ENCODE measurements around the gene PAQR7. TPM values are rescaled to one million over a fixed set of nuclear protein-coding genes. Genes with fewer than 3 reads are reported as not detected.

PAQR7 gene
- total RNA-seq, 1 experiment from 2014 or later: 6.7 TPM

DNA sequence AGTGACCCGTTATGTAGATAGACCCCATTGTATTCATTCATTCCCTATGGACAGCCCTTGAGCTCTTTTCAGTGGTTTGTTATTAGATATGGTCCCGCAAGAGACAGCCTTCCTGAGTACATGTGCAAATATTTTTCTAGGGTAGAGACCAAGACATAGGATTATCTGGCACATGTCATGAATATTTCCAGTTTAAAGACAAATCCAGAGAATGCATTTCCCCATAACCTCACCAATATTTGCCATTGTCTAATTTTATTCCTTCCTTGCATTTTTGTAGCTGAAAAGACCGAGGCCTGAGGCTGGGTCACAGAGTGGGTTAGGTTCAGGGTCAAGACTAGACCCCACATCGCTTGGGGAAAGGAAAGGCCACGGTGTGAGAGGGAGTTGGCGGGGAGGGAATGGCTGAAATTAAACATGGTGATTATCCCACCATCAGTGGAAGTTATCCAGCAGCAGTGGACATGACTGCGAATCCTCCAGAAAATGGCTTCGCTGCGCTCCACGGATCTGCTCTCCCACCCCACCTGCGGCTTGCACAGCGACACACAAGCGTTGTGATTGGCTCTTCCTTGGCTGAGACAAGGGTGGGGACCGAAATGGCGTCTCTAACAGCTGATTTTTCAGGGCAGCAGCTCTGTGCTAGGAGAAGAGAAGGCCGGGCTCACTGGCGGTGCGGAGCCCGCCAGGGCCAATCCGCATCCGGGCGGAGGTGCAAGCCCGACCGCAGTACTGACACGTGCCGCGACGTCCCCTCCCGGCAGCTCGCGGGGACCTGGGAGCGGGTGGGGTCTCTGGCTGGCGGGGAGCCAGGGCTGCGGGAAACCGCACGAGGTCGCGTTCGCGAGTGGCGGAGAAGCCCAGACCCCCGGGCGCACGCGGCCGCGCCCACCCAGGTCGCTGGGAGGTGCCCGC is 46.8 kb upstream of the PAQR7 start (continued):
- TF ChIP-seq, protein P1, sequence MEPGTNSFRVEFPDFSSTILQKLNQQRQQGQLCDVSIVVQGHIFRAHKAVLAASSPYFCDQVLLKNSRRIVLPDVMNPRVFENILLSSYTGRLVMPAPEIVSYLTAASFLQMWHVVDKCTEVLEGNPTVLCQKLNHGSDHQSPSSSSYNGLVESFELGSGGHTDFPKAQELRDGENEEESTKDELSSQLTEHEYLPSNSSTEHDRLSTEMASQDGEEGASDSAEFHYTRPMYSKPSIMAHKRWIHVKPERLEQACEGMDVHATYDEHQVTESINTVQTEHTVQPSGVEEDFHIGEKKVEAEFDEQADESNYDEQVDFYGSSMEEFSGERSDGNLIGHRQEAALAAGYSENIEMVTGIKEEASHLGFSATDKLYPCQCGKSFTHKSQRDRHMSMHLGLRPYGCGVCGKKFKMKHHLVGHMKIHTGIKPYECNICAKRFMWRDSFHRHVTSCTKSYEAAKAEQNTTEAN (CRISPR knock-in tag; IDR thresholded peaks at IDR 0.05): peak; percentile 69; the same call in 1 of the 2 replicates
- TF ChIP-seq JUN (CRISPR knock-in tag; IDR thresholded peaks at IDR 0.05) (0 out of 2 replicates have a peak, but pooled peaks have one; percentile 27), ZNF219 (CRISPR knock-in tag; IDR thresholded peaks at IDR 0.05; ENCODE audit: borderline replicate concordance) (peak; percentile 62; the same call in 1 of the 2 replicates), ATF1 (CRISPR knock-in tag; IDR thresholded peaks at IDR 0.05) (no peak)
- TF ChIP-seq, protein P2, sequence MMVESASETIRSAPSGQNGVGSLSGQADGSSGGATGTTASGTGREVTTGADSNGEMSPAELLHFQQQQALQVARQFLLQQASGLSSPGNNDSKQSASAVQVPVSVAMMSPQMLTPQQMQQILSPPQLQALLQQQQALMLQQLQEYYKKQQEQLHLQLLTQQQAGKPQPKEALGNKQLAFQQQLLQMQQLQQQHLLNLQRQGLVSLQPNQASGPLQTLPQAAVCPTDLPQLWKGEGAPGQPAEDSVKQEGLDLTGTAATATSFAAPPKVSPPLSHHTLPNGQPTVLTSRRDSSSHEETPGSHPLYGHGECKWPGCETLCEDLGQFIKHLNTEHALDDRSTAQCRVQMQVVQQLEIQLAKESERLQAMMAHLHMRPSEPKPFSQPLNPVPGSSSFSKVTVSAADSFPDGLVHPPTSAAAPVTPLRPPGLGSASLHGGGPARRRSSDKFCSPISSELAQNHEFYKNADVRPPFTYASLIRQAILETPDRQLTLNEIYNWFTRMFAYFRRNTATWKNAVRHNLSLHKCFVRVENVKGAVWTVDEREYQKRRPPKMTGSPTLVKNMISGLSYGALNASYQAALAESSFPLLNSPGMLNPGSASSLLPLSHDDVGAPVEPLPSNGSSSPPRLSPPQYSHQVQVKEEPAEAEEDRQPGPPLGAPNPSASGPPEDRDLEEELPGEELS (CRISPR knock-in tag; IDR thresholded peaks at IDR 0.05): no peak
- TF ChIP-seq, protein P3, sequence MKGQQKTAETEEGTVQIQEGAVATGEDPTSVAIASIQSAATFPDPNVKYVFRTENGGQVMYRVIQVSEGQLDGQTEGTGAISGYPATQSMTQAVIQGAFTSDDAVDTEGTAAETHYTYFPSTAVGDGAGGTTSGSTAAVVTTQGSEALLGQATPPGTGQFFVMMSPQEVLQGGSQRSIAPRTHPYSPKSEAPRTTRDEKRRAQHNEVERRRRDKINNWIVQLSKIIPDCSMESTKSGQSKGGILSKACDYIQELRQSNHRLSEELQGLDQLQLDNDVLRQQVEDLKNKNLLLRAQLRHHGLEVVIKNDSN (CRISPR knock-in tag; IDR thresholded peaks at IDR 0.05): peak; percentile 71
- TF ChIP-seq, protein P4, sequence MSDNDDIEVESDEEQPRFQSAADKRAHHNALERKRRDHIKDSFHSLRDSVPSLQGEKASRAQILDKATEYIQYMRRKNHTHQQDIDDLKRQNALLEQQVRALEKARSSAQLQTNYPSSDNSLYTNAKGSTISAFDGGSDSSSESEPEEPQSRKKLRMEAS (CRISPR knock-in tag; IDR thresholded peaks at IDR 0.05): peak; percentile 87

DNA sequence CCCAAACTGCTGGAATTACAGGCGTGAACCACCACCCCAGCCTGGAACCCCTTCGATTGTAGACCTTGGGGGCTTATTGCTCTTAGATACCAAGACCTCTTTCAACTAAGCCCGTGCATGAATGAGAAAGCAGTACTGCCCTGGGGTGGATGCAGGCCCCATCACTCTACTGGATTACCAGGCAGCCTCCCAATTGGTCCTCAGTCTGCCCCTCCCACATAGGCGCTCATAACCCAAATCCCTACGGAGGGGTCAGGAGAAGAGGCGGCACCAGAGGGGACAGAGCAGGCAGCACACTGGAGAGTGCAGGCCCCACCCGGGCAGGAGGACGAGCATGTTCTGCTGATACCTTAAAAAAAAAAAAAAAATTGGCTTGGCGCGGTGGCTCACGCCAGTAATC is 43.1 kb upstream of the PAQR7 start:
- Mint-ChIP-seq H3K4me1 (peaks cover 23% of the 10 kb centered on the region), H3K4me3 (no peak overlapping the region), H3K9me3 (no peaks in the 10 kb centered on the region), H3K36me3 (no peaks in the 10 kb centered on the region), H3K27ac (no peak overlapping the region), H3K27me3 (ENCODE audit: low read depth) (peaks cover 16% of the 10 kb centered on the region)
- no peak for ATAC-seq
- ChIA-PET CTCF (interaction anchor here (1.2 to 1.4 kb wide), 2 partner anchors 23 to 87 kb away, joined by 3 to 10 read pairs; no protein-coding TSS in a partner anchor), POLR2A (no interaction called here)
- no peak for DNase-seq (ENCODE audit: low spot score)
- TF ChIP-seq ESRRA (CRISPR knock-in tag; IDR thresholded peaks at IDR 0.05; ENCODE audit: borderline replicate concordance): no peak
- TF ChIP-seq RELA (CRISPR knock-in tag; IDR thresholded peaks at IDR 0.05; ENCODE audit: borderline replicate concordance): no peak
- TF ChIP-seq CREB1 (CRISPR knock-in tag; IDR thresholded peaks at IDR 0.05): no peak
- TF ChIP-seq, protein P5, sequence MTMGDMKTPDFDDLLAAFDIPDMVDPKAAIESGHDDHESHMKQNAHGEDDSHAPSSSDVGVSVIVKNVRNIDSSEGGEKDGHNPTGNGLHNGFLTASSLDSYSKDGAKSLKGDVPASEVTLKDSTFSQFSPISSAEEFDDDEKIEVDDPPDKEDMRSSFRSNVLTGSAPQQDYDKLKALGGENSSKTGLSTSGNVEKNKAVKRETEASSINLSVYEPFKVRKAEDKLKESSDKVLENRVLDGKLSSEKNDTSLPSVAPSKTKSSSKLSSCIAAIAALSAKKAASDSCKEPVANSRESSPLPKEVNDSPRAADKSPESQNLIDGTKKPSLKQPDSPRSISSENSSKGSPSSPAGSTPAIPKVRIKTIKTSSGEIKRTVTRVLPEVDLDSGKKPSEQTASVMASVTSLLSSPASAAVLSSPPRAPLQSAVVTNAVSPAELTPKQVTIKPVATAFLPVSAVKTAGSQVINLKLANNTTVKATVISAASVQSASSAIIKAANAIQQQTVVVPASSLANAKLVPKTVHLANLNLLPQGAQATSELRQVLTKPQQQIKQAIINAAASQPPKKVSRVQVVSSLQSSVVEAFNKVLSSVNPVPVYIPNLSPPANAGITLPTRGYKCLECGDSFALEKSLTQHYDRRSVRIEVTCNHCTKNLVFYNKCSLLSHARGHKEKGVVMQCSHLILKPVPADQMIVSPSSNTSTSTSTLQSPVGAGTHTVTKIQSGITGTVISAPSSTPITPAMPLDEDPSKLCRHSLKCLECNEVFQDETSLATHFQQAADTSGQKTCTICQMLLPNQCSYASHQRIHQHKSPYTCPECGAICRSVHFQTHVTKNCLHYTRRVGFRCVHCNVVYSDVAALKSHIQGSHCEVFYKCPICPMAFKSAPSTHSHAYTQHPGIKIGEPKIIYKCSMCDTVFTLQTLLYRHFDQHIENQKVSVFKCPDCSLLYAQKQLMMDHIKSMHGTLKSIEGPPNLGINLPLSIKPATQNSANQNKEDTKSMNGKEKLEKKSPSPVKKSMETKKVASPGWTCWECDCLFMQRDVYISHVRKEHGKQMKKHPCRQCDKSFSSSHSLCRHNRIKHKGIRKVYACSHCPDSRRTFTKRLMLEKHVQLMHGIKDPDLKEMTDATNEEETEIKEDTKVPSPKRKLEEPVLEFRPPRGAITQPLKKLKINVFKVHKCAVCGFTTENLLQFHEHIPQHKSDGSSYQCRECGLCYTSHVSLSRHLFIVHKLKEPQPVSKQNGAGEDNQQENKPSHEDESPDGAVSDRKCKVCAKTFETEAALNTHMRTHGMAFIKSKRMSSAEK (CRISPR knock-in tag; IDR thresholded peaks at IDR 0.05; ENCODE audit: borderline replicate concordance): no peak
- TF ChIP-seq ZNF671 (CRISPR knock-in tag; IDR thresholded peaks at IDR 0.05): no peak
- TF ChIP-seq, protein P6, sequence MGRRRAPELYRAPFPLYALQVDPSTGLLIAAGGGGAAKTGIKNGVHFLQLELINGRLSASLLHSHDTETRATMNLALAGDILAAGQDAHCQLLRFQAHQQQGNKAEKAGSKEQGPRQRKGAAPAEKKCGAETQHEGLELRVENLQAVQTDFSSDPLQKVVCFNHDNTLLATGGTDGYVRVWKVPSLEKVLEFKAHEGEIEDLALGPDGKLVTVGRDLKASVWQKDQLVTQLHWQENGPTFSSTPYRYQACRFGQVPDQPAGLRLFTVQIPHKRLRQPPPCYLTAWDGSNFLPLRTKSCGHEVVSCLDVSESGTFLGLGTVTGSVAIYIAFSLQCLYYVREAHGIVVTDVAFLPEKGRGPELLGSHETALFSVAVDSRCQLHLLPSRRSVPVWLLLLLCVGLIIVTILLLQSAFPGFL (CRISPR knock-in tag; IDR thresholded peaks at IDR 0.05; ENCODE audit: borderline replicate concordance): no peak
- TF ChIP-seq ZNF138 (CRISPR knock-in tag; conservative IDR thresholded peaks at IDR 0.05): no peak
- TF ChIP-seq, protein P7, sequence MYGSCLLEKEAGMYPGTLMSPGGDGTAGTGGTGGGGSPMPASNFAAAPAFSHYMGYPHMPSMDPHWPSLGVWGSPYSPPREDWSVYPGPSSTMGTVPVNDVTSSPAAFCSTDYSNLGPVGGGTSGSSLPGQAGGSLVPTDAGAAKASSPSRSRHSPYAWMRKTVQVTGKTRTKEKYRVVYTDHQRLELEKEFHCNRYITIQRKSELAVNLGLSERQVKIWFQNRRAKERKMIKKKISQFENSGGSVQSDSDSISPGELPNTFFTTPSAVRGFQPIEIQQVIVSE (CRISPR knock-in tag; IDR thresholded peaks at IDR 0.05; ENCODE audit: borderline replicate concordance): no peak
- no peak for TF ChIP-seq ZNF416 (CRISPR knock-in tag; IDR thresholded peaks at IDR 0.05)
- TF ChIP-seq, protein P8, sequence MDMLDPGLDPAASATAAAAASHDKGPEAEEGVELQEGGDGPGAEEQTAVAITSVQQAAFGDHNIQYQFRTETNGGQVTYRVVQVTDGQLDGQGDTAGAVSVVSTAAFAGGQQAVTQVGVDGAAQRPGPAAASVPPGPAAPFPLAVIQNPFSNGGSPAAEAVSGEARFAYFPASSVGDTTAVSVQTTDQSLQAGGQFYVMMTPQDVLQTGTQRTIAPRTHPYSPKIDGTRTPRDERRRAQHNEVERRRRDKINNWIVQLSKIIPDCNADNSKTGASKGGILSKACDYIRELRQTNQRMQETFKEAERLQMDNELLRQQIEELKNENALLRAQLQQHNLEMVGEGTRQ (CRISPR knock-in tag; IDR thresholded peaks at IDR 0.05): no peak
- TF ChIP-seq NR1H2 (CRISPR knock-in tag; IDR thresholded peaks at IDR 0.05): no peak
- no peak for TF ChIP-seq HMGA2 (CRISPR knock-in tag; IDR thresholded peaks at IDR 0.05)
- TF ChIP-seq, protein P9, sequence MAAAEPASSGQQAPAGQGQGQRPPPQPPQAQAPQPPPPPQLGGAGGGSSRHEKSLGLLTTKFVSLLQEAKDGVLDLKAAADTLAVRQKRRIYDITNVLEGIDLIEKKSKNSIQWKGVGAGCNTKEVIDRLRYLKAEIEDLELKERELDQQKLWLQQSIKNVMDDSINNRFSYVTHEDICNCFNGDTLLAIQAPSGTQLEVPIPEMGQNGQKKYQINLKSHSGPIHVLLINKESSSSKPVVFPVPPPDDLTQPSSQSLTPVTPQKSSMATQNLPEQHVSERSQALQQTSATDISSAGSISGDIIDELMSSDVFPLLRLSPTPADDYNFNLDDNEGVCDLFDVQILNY (CRISPR knock-in tag; IDR thresholded peaks at IDR 0.05): no peak

All from WTC11 (cell line).